ENCODE measurements around the gene SPATA4. TPM values are rescaled to one million over a fixed set of nuclear protein-coding genes. Genes with fewer than 3 reads are reported as not detected.
A peak's percentile ranks its signal among the peaks of the same experiment; 100 is the strongest.

The SPATA4 gene
- total RNA-seq, 2 donors from 2014 or later = not detected

DNA sequence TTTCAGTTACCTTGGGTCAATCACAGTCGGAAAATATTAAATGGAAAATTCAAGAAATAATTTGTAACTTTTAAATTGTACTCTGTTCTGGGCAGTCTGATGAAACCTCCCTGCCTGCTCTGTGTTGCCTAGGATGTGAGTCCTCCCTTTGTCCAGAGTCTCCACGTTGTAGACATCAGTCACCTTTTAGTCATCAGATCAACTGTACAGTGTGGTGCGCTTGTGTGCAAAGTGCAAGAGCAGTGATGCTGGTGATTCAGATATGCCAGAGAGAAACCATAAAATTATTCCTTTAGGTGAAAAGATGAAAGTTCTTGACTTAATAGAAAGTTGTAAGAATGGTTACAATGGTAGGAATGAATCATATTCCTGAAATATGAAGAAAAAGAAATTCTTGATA lies 1.4 kb downstream of the SPATA4 start:
- ATAC-seq (no peak), DNase-seq (no peak)
- intact Hi-C loops (cut with DNase I, micrococcal nuclease) = no loop called here

DNA sequence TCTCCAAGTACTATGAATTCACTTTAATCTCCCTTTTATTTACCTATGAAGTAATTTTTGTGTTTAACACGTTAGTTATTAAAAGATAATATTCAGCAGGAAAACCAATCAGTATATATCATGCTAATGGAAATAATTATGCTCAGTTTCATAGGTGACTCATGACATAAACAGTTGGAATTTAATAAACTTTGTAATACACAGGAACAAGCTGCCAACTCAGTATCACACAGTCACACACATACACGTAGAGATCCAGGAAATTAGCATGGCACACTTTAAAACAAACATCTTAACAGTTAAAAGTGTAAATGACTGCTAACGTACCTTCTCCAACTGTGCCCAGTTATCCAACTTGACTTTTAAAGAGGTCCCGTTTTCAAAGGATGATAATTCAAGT lies 2.3 kb downstream of the SPATA4 start:
- intact Hi-C loops (cut with DNase I, micrococcal nuclease) = no loop called here
- DNase-seq = no peak
- no peak for ATAC-seq

DNA sequence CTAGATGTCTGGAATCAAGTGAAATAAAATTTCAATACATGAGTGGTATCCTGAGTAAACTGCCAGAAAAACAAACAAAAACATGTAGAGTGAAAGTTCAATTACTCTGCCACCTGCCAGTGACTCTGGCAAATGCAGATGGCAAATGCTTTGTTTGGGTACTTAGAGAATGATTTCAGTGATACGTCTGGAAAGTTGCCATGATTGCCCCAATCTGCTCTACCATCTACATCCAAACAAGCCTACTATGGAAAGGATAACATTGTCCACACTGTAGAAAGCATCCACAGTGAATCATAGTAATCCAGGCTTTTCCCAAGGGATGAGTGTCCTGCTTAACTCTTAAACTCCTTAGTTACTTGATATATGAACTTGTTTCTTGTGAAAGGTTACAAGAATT lies 3.4 kb downstream of the SPATA4 start:
- intact Hi-C loops (cut with DNase I, micrococcal nuclease) = no loop called here
- ATAC-seq = no peak
- no peak for DNase-seq

DNA sequence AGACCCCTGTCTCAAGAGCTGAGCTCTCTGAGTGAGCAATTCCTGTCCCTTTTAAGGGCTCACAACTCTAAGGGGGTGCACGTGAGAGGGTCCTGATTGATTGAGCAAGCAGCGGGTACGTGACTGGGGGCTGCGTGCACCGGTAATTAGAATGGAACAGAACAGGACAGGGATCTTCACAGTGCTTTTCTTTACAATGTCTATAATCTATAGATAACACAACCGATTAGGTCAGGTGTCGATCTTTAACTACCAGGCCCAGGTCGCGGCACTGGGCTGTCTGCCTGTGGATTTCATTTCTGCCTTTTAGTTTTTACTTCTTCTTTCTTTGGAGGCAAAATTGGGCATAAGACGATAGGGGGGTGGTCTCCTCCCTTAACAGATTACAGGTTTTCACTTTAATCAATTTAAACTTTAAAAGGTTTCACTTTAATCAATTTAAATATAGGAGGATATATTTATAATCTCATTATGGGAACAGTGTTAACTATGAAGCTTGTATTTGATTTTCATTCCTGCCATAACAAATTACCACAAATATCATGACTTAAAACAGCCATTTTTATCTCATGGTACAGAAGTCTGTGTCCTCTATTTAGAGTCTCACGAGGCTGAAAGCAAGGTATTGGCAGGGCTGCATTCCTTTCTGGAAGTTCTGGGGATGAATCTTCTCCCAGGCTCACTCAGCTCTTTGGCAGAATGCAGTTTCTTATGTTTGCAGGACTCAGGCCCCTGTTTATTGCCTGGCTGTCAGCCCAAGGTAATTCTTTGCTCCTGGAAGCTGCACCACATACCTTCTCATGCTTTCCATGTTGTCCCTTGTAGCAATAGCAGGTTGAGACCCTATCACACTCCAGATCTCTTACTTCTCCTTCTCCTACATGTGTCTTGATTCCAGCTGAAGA lies 5.2 kb downstream of the SPATA4 start:
- ATAC-seq = no peak
- DNase-seq = no peak
- intact Hi-C loops (cut with DNase I, micrococcal nuclease) = no loop called here

DNA sequence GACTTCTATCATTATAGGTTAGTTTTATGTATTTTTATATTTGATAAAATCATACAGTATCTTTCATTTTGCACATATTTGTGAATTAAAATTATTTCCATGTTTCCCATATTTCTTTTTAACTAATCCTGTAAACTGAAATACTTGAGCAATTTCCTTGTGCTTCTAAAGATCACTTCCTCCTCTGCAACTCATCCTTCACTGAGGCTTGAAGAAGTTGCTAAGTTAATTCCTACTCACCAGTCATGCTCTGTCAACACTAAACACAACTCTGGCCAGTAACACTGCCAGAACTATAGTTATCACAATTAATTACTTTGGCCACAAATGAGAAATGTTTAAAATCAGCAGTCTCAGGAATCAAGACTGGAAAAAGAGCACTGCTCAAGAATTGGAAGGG lies 6.7 kb downstream of the SPATA4 start:
- ATAC-seq (no peak), DNase-seq (no peak)

DNA sequence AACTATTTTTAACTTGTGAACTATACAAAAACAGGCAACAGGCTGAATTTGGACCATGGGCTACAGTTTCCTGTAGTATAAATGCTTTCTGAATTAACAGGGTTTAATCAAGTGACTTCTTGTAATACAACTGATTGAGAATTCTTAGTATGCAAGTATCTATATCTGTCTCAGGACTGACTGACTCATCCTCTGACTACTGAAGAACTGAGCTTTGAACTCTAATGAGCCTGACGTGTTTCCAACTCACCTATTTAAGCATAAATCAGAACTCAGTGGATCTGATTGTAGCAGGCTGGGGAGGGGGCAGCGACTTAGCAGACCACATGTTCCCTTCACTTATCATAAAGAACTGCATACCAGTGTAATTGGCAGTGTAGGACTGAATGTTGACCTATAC lies 7.8 kb downstream of the SPATA4 start:
- ATAC-seq = no peak
- intact Hi-C loops (cut with DNase I, micrococcal nuclease) = no loop called here
- no peak for DNase-seq

More for the DNA sequence above, 6.7 kb downstream of the SPATA4 start:
- intact Hi-C loops (cut with DNase I, micrococcal nuclease) = no loop called here

DNA sequence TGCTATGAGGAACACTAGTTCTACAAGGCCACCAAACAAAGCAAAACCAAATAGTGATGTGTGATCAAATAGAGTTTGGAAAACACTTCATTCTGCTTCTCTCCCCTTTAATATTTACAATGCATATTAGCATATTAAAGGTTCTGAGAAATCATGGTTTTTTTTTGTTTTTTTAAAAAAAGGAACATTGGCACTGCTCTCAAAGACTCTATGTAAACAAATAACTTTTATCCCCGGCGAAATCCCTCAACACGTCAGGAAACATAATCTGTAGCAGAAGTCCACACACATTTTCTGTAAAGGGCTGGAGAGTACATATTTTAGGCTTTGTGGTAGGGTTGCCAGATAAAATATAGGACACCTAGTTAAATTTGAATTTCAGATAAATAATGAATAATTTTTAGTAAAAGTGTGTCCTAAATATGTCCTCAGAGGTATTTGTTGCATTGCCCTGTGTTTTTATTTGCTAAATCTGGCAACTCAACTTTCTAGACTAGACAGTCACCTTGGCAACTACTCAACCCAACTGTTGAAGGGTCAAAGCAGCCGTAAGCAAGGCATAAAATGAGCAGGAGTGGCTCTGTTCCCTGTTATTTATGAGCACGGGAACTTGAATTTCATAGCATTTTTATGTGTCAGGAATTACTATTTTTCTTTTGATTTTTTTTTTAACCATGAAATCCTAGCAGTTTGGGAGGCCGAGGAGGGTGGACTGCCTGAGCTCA lies 8.6 kb downstream of the SPATA4 start:
- intact Hi-C loops (cut with DNase I, micrococcal nuclease) = no loop called here
- no peak for ATAC-seq
- DNase-seq = no peak

DNA sequence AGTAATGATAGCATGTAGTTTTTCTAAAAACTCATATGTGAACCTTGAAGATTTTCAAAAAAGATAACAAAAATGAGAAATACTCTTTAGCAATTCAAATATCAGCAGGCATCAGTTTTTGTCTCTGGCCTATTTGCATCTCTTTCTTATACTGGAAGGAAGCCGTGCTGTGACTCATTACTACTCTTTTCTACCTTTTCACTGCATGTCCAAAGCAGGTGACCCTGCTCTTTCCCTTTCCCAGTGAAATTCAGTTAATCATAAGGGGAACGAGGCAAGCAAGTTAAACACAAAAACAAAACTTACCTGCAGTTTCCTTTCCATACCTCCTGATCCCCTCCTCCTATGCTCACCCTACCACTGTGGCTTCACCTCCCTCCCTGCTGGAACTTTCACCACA lies 9.3 kb downstream of the SPATA4 start:
- DNase-seq = no peak
- intact Hi-C loops (cut with DNase I, micrococcal nuclease) = no loop called here
- no peak for ATAC-seq

DNA sequence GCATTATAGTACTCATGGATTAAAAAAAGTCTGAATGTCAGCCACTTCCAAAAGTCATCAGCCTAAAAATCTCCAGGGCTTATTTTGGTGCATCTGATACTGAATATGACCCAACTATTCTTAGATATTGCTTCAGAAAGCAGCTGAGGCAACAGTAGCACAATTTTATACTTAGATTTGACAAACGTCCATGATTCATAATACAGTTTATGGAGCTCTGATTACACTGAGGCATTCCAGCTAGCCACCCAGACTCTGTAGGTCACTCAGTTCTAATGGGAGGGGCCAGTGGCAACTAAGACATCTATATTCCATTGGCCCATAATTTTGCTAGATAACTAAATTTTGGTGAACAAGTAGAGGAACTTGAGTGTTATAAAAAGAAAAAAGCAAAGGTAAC lies 10.3 kb downstream of the SPATA4 start:
- no peak for DNase-seq
- ATAC-seq = no peak
- intact Hi-C loops (cut with DNase I, micrococcal nuclease) = no loop called here

DNA sequence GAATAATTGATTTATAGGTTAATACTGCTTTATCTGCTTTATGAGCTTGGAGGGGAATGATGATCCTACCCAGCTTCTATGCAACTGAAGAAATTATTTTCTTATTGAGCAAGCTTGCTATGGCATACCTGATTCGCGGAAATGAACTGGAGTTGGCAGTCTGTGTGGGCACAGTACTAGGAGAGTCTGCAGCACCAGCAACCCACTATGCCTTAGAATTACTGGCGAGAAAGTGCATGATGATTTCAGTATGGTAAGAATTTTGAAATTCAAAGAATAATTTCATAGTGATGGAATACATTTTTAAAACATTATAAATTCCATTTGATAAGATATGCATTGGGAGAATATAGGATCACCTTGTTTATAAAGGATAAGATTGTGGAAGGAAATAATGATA lies 32.3 kb downstream of the SPATA4 start:
- DNase-seq = no peak
- ATAC-seq = no peak
- intact Hi-C loops (cut with DNase I, micrococcal nuclease) = no loop called here

DNA sequence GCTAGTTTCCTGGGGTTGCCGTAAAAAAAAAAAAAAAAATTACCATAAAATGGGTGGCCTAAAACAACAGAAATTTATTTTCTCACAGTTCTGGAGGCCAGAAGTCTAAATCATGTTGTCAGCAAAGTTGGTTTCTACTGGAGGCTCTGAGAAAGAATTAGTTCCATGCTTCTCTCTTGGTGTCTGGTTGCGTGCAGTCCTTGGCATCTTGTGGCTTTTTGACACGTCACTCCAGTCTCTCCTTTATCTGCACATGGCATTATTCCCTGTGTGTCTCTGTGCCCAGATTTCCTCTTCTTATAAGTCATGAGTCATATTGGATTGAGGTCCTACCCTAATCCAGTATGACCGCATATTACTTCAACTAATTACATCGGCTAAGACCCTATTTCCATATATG lies 38.7 kb downstream of the SPATA4 start:
- no peak for ATAC-seq
- no peak for DNase-seq
- intact Hi-C loops (cut with DNase I, micrococcal nuclease) = loop anchor here in 1 of 2 donors (10.0 kb wide), 1 partner anchor 178 kb away; no protein-coding TSS in a partner anchor

DNA sequence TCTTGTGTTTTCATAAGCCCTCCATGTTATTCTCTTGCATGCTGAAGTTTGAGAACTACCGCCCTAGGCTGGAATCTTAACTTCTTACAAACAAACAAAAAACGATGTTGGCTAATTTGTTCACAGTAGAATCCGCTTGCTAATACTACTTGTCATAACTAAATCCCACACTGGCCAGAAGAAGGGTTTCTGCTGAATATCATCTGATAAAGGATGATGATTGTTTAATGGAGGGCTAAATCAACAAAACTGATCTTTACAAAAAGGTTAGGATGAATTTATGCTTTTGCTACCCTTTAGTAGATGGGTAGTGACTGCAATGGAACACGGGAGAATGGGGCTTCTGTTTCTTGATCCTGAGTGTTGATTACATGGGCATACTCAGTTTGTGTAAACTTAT lies 42.3 kb downstream of the SPATA4 start:
- ATAC-seq (no peak), DNase-seq (no peak)

DNA sequence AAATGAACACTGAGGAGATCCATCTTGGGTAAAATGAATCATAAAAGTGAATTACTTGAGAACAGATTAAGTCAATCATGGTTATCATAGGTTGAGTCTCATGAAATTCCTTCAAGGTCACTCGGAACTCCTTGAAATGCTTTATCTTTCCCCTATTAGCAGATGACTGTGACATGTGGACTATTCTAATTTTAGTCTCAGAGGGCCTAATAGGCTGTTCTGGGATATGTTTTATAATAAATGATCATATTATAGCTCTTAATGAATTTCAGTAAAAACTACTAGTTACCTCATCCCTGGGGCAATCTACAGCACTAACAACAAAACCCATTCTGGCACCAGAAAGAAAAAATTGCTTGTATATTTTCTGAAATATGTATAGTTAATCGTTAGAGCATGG lies 44.7 kb downstream of the SPATA4 start:
- ATAC-seq (no peak), DNase-seq (no peak)
- intact Hi-C loops (cut with DNase I, micrococcal nuclease) = loop anchor here in 1 of 2 donors (10.0 kb wide), 1 partner anchor 184 kb away; no protein-coding TSS in a partner anchor

More for the DNA sequence above, 42.3 kb downstream of the SPATA4 start:
- intact Hi-C loops (cut with DNase I, micrococcal nuclease) = loop anchor here in 1 of 2 donors (10.0 kb wide), 1 partner anchor 182 kb away; no protein-coding TSS in a partner anchor

DNA sequence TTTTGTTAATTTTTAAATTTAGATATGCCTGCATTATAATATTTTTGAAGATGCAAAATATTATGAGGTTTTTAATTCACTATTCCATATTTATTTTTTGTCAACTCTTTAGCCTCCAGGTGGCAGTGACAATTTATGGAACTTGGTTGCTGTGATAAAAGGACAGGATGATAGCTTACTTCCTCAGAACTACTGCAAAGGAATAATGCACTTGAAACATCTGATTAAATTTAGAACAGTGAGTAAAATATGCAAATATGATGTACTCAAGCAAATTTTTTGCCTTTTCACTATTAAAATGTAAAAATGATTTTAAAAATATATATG lies 45.1 kb downstream of the SPATA4 start:
- no peak for DNase-seq
- intact Hi-C loops (cut with DNase I, micrococcal nuclease) = loop anchor here in 1 of 2 donors (10.0 kb wide), 1 partner anchor 184 kb away; no protein-coding TSS in a partner anchor
- peak; percentile 43 for ATAC-seq

DNA sequence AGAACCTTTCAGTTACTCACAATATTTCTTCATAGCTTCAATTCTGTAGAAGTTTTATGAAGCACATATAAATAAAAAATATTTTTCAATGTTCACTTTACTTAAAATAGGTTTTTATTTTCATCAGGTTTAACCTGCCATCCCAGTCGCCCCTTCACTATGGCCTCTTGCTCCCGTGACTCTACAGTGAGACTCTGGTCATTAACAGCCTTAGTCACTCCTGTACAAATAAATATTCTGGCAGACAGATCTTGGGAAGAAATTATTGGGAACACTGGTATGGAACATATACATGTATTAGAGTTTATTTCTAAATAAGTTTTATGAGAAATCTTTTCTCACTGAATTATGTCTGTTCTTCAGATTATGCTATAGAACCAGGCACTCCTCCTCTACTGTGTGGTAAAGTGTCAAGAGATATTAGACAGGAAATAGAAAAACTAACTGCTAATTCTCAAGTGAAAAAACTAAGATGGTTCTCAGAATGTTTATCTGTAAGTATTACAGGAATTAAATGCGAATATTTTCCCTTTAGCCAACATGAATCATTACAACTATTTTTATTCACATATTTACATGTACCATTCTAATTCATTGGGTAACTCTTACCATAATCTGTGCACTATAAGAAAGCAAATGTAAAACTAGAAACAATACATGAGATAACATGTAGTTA lies 45.6 kb downstream of the SPATA4 start:
- DNase-seq = no peak
- intact Hi-C loops (cut with DNase I, micrococcal nuclease) = loop anchor here in 1 of 2 donors (10.0 kb wide), 1 partner anchor 185 kb away; no protein-coding TSS in a partner anchor
- no peak for ATAC-seq

DNA sequence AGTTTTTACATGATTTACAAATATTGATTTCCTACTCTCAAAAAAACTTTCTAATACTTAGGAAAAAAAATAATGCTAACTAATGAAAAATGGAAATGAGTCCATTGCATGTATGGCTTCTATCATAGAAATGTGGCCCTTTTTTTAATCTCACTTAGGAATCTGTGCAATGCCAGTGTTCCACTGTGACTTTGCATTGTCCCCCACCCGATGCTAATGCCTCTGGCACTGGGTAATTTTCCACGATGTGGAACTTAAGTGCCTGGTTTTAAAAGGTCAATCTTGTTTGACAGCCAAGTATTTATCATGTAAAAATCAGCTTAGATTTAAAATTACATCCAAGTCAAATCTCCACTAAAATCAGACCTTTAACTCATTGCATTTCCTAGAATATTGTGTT lies 53.1 kb downstream of the SPATA4 start:
- intact Hi-C loops (cut with DNase I, micrococcal nuclease) = no loop called here
- ATAC-seq (no peak), DNase-seq (no peak)

DNA sequence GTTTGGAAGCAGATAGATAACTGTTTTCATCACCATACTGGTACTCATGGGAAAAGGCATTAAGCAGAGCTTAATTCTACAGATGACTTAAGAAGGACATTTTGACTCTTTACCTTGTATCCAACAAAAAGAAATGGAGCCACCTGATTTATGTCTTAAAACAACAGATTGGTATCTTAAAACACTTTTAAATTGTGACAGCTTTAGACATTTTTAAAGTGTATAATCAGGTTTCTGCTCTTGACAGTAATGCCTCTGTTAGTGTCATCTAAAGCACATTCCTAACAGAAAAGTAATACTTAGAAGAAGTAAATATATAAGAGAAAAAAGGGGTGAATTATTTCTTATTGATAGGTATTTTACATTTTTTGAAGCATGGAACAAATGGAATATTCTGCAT lies 55.9 kb downstream of the SPATA4 start:
- intact Hi-C loops (cut with DNase I, micrococcal nuclease) = no loop called here
- ATAC-seq (no peak), DNase-seq (no peak)

DNA sequence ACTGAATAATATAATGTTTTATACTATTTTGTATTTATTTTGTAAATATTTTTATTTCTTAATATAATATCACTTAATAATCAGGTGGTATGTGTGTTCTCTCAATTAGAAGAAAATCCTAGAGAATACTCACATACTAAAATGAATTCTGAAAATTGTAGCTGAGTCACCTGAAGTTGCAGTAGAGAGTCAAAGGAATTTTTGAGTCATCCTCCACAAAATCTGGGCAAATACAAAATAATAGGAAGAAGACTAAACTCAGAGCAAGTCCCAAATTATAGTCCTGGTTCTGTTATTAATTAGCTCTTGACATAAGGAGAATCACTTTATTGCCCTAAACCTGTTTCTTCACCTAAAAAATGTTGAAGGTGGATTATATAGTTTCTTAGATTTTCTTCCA lies 57.8 kb downstream of the SPATA4 start:
- intact Hi-C loops (cut with DNase I, micrococcal nuclease) = no loop called here
- ATAC-seq (no peak), DNase-seq (no peak)

DNA sequence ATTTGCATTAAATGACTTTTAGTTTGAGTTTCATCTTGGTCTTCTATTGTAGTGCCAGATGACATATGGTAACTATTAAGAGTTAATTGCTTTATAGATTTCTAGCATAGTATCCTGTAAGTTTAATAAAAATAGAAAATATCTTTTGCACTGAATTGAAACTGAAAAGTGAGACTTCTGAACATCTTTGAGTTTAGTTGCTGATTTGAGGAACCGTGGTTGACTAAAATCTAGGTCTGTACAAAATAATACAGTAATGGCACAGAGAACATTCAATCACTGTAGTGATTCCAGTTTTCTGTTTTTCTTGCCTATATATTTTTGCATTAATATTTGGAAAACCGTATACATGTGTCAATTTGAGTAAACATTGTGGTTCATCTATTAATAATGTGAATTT lies 60.7 kb downstream of the SPATA4 start:
- DNase-seq (no peak), ATAC-seq (no peak)
- intact Hi-C loops (cut with DNase I, micrococcal nuclease) = no loop called here

Measured in left colon (tissue), 2 donors.